ENCODE data around the gene PAIP2. TPM values are rescaled to one million over a fixed set of nuclear protein-coding genes. Genes with fewer than 3 reads are reported as not detected.
"Not testable (repeated sequence)": the region's sequence is repeated elsewhere in the genome, so short reads cannot be mapped to it uniquely, and the experiment has no call there.

PAIP2 gene
- total and polyA plus RNA-seq, 5 donors from 2014 or later, result 126 to 426 (median 350) TPM

DNA sequence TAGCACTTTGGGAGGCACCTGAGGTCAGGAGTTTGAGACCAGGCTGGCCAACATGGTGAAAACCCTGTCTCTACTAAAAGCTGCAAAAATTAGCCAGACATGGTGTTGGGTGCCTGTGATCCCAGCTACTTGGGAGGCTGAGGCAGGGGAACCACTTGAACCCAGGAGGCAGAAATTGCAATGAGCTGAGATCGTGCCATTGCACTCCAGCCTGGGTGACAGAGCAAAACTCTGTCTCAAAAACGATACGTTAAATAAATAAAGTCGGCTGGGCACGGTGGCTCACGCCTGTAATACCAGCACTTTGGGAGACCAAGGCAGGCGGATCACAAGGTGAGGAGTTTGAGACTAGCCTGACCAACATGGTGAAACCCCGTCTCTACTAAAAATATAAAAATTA is 14.2 kb downstream of the PAIP2 start:
- H3K27ac Mint-ChIP-seq; DNase-seq; H3K27ac ChIP-seq (ENCODE audit: insufficient read depth, low read length, poor library complexity, severe bottlenecking); H3K4me1 ChIP-seq (ENCODE audit: control insufficient read depth, insufficient read depth, low read length, poor library complexity, severe bottlenecking); H3K4me3 ChIP-seq (ENCODE audit: low read depth, low read length); H3K27me3 Mint-ChIP-seq; H3K9me3 Mint-ChIP-seq; ATAC-seq (ENCODE audit: low read depth in 2 of 2); H3K4me3 Mint-ChIP-seq; H3K9me3 ChIP-seq (ENCODE audit: control insufficient read depth in 2 of 2, low read length in 2 of 2); H3K27me3 ChIP-seq (ENCODE audit: control insufficient read depth, insufficient read depth, low read length): not testable (repeated sequence)
- H3K36me3 ChIP-seq (ENCODE audit: control insufficient read depth, insufficient read depth, low read length), result peaks cover 17% of the 10 kb centered on the region
- peaks cover 26 to 63% (median 45%) of the 10 kb centered on the region in 4 donors for H3K4me1 Mint-ChIP-seq
- H3K36me3 Mint-ChIP-seq, result peaks cover 30% of the 10 kb centered on the region

GRCh38 chr5:139358064-139358463 is 16.4 kb downstream of the PAIP2 start:
- Mint-ChIP-seq H3K27ac (peak overlapping the region in 1 of 3 donors; percentile 79), H3K4me3 (no peak overlapping the region), H3K36me3 (peaks cover 30% of the 10 kb centered on the region), H3K4me1 (peaks cover 30 to 59% (median 43%) of the 10 kb centered on the region in 4 donors), H3K9me3 (peaks cover 0 to 1% (median 0%) of the 10 kb centered on the region in 7 donors), H3K27me3 (peaks cover under 1% of the 10 kb centered on the region)
- no peak overlapping the region for H3K4me3 ChIP-seq (ENCODE audit: low read depth, low read length)
- no peak overlapping the region for H3K27ac ChIP-seq (ENCODE audit: insufficient read depth, low read length, poor library complexity, severe bottlenecking)
- ATAC-seq (ENCODE audit: low read depth in 2 of 2) (no peak), DNase-seq (no peak)
- H3K36me3 ChIP-seq (ENCODE audit: control insufficient read depth, insufficient read depth, low read length), result peaks cover 15% of the 10 kb centered on the region
- peaks cover 3% of the 10 kb centered on the region for H3K4me1 ChIP-seq (ENCODE audit: control insufficient read depth, insufficient read depth, low read length, poor library complexity, severe bottlenecking)
- H3K9me3 ChIP-seq (ENCODE audit: control insufficient read depth in 2 of 2, low read length in 2 of 2), result no peaks in the 10 kb centered on the region
- H3K27me3 ChIP-seq (ENCODE audit: control insufficient read depth, insufficient read depth, low read length), result no peaks in the 10 kb centered on the region

- Histone ChIP-seq H3K27ac (ENCODE audit: insufficient read depth, low read length, poor library complexity, severe bottlenecking) (no peak overlapping the region), H3K9me3 (ENCODE audit: control insufficient read depth in 2 of 2, low read length in 2 of 2) (no peaks in the 10 kb centered on the region), H3K4me1 (ENCODE audit: control insufficient read depth, insufficient read depth, low read length, poor library complexity, severe bottlenecking) (peaks cover 3% of the 10 kb centered on the region), H3K36me3 (ENCODE audit: control insufficient read depth, insufficient read depth, low read length) (peaks cover 22% of the 10 kb centered on the region), H3K4me3 (ENCODE audit: low read depth, low read length) (no peak overlapping the region), H3K27me3 (ENCODE audit: control insufficient read depth, insufficient read depth, low read length) (no peaks in the 10 kb centered on the region)
- ATAC-seq (ENCODE audit: low read depth in 2 of 2), result no peak
- no peak for DNase-seq
- Mint-ChIP-seq H3K4me3 (no peak overlapping the region), H3K4me1 (peaks cover 21 to 46% (median 36%) of the 10 kb centered on the region in 4 donors), H3K36me3 (peaks cover 35% of the 10 kb centered on the region), H3K9me3 (no peaks in the 10 kb centered on the region), H3K27ac (peak overlapping the region in 1 of 3 donors; percentile 60), H3K27me3 (no peaks in the 10 kb centered on the region)
Measured at GRCh38 chr5:139360384-139360783, 18.7 kb downstream of the PAIP2 start.

- Mint-ChIP-seq H3K4me3 (peak overlapping the region in 1 of 4 donors; percentile 61), H3K27me3 (no peaks in the 10 kb centered on the region), H3K9me3 (no peaks in the 10 kb centered on the region), H3K36me3 (peaks cover 35% of the 10 kb centered on the region), H3K4me1 (peaks cover 16 to 37% (median 35%) of the 10 kb centered on the region in 4 donors), H3K27ac (no peak overlapping the region)
- Histone ChIP-seq H3K27me3 (ENCODE audit: control insufficient read depth, insufficient read depth, low read length) (no peaks in the 10 kb centered on the region), H3K9me3 (ENCODE audit: control insufficient read depth in 2 of 2, low read length in 2 of 2) (no peaks in the 10 kb centered on the region), H3K4me1 (ENCODE audit: control insufficient read depth, insufficient read depth, low read length, poor library complexity, severe bottlenecking) (peaks cover 2% of the 10 kb centered on the region), H3K36me3 (ENCODE audit: control insufficient read depth, insufficient read depth, low read length) (peaks cover 38% of the 10 kb centered on the region), H3K27ac (ENCODE audit: insufficient read depth, low read length, poor library complexity, severe bottlenecking) (no peak overlapping the region), H3K4me3 (ENCODE audit: low read depth, low read length) (no peak overlapping the region)
- no peak for DNase-seq
- no peak for ATAC-seq (ENCODE audit: low read depth in 2 of 2)
Measured at GRCh38 chr5:139361835-139362429, 20.3 kb downstream of the PAIP2 start.

DNA sequence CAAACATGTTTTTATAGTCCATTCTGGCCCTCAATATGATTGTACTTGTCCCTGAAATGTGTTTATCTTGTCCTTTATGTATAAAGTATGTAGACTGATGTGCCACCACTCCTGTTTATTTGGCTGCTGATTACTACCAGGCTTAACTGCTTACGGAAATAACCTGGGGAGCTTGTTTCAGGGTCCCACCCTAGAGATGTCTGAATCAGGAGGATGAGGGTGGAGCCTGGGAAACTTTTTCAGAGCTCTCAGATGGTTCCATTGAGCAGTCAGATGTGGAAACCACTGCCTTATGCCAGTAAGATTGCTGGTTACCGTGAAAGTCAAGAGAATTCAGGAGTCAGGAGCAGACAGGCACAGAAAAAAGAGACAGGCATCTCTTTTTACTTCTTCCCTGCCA is 22.3 kb downstream of the PAIP2 start:
- Mint-ChIP-seq H3K4me3 (no peak overlapping the region), H3K36me3 (peaks cover 27% of the 10 kb centered on the region), H3K9me3 (no peaks in the 10 kb centered on the region), H3K27me3 (no peaks in the 10 kb centered on the region), H3K27ac (no peak overlapping the region), H3K4me1 (peaks cover 11 to 22% (median 19%) of the 10 kb centered on the region in 4 donors)
- ATAC-seq (ENCODE audit: low read depth in 2 of 2), result no peak
- peaks cover 49% of the 10 kb centered on the region for H3K36me3 ChIP-seq (ENCODE audit: control insufficient read depth, insufficient read depth, low read length)
- H3K27me3 ChIP-seq (ENCODE audit: control insufficient read depth, insufficient read depth, low read length), result no peaks in the 10 kb centered on the region
- DNase-seq, result no peak
- H3K4me1 ChIP-seq (ENCODE audit: control insufficient read depth, insufficient read depth, low read length, poor library complexity, severe bottlenecking), result no peaks in the 10 kb centered on the region
- no peaks in the 10 kb centered on the region for H3K9me3 ChIP-seq (ENCODE audit: control insufficient read depth in 2 of 2, low read length in 2 of 2)
- H3K4me3 ChIP-seq (ENCODE audit: low read depth, low read length), result no peak overlapping the region
- no peak overlapping the region for H3K27ac ChIP-seq (ENCODE audit: insufficient read depth, low read length, poor library complexity, severe bottlenecking)

- Histone ChIP-seq H3K9me3 (ENCODE audit: control insufficient read depth in 2 of 2, low read length in 2 of 2) (no peaks in the 10 kb centered on the region), H3K27ac (ENCODE audit: insufficient read depth, low read length, poor library complexity, severe bottlenecking) (no peak overlapping the region), H3K27me3 (ENCODE audit: control insufficient read depth, insufficient read depth, low read length) (no peaks in the 10 kb centered on the region), H3K4me3 (ENCODE audit: low read depth, low read length) (no peak overlapping the region), H3K4me1 (ENCODE audit: control insufficient read depth, insufficient read depth, low read length, poor library complexity, severe bottlenecking) (no peaks in the 10 kb centered on the region), H3K36me3 (ENCODE audit: control insufficient read depth, insufficient read depth, low read length) (peaks cover 53% of the 10 kb centered on the region)
- H3K9me3 Mint-ChIP-seq, result no peaks in the 10 kb centered on the region
- DNase-seq, result no peak
- no peak for ATAC-seq (ENCODE audit: low read depth in 2 of 2)
- H3K4me3 Mint-ChIP-seq, result no peak overlapping the region
- H3K4me1 Mint-ChIP-seq, result peaks cover 11 to 22% (median 18%) of the 10 kb centered on the region in 4 donors
- no peaks in the 10 kb centered on the region for H3K27me3 Mint-ChIP-seq
- H3K36me3 Mint-ChIP-seq, result peaks cover 27% of the 10 kb centered on the region
- no peak overlapping the region for H3K27ac Mint-ChIP-seq
Measured at GRCh38 chr5:139364466-139364865, 22.8 kb downstream of the PAIP2 start.

GRCh38 chr5:139368613-139369012 is 27.0 kb downstream of the PAIP2 start:
- Histone ChIP-seq H3K4me1 (ENCODE audit: control insufficient read depth, insufficient read depth, low read length, poor library complexity, severe bottlenecking) (no peaks in the 10 kb centered on the region), H3K9me3 (ENCODE audit: control insufficient read depth in 2 of 2, low read length in 2 of 2) (no peaks in the 10 kb centered on the region), H3K27me3 (ENCODE audit: control insufficient read depth, insufficient read depth, low read length) (no peaks in the 10 kb centered on the region), H3K27ac (ENCODE audit: insufficient read depth, low read length, poor library complexity, severe bottlenecking) (no peak overlapping the region), H3K4me3 (ENCODE audit: low read depth, low read length) (no peak overlapping the region), H3K36me3 (ENCODE audit: control insufficient read depth, insufficient read depth, low read length) (peaks cover 66% of the 10 kb centered on the region)
- ATAC-seq (ENCODE audit: low read depth in 2 of 2), result no peak
- no peaks in the 10 kb centered on the region for H3K27me3 Mint-ChIP-seq
- no peak overlapping the region for H3K4me3 Mint-ChIP-seq
- H3K9me3 Mint-ChIP-seq, result no peaks in the 10 kb centered on the region
- peaks cover 22% of the 10 kb centered on the region for H3K36me3 Mint-ChIP-seq
- H3K4me1 Mint-ChIP-seq, result peaks cover 0 to 9% (median 6%) of the 10 kb centered on the region in 4 donors
- DNase-seq, result peak in 1 of 3 donors; percentile 29
- no peak overlapping the region for H3K27ac Mint-ChIP-seq

DNA sequence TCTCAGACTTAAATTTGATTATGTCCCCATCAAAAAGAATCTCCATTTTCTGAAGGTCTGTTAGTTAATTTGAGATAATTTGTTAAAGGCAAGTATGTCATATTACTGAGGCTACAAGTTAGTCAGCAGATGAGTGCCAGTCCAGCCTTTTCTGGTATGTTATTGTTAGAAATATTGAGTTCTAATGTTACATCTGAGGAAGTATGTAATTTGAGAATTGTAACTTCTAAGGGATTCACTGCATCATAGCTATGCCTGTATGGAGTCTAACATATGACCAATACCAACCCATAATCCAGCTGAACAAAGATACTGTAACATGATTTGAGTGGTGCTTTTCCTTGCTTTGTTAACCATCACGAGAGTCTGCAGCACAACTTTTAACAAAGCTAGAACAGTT is 27.5 kb downstream of the PAIP2 start:
- Mint-ChIP-seq H3K4me3 (no peak overlapping the region), H3K4me1 (peaks cover 0 to 9% (median 4%) of the 10 kb centered on the region in 4 donors), H3K9me3 (peaks cover 0 to 1% (median 0%) of the 10 kb centered on the region in 7 donors), H3K27ac (no peak overlapping the region), H3K36me3 (peaks cover 16% of the 10 kb centered on the region), H3K27me3 (no peaks in the 10 kb centered on the region)
- ATAC-seq (ENCODE audit: low read depth in 2 of 2) (no peak), DNase-seq (no peak)
- no peak overlapping the region for H3K27ac ChIP-seq (ENCODE audit: insufficient read depth, low read length, poor library complexity, severe bottlenecking)
- no peak overlapping the region for H3K4me3 ChIP-seq (ENCODE audit: low read depth, low read length)
- no peaks in the 10 kb centered on the region for H3K4me1 ChIP-seq (ENCODE audit: control insufficient read depth, insufficient read depth, low read length, poor library complexity, severe bottlenecking)
- peaks cover 63% of the 10 kb centered on the region for H3K36me3 ChIP-seq (ENCODE audit: control insufficient read depth, insufficient read depth, low read length)
- no peaks in the 10 kb centered on the region for H3K9me3 ChIP-seq (ENCODE audit: control insufficient read depth in 2 of 2, low read length in 2 of 2)
- H3K27me3 ChIP-seq (ENCODE audit: control insufficient read depth, insufficient read depth, low read length), result no peaks in the 10 kb centered on the region

All from CD4-positive, CD25-positive, alpha-beta regulatory T cell (primary cell).